ENCODE measurements around the gene SNAP47.

The SNAP47 gene

DNA sequence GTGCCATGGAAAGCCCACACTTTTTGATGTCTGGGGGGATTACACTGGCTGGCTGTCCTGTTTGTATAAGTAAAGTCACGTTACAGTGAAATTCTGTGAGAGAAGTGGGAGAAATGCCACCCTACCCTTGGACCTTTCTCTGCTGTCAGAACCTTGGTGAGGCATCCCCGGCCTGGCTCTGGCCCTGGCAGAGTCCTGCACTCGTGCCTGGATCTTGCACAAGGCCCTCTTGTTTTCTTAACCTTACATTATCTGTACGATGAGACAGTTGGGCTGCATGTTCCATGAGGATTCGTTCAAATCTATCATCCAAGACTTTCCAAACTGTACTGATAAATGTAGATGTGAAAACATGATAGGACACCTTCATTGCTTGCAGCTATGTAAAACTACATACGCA lies 11.4 kb downstream of the SNAP47 start:
- Histone ChIP-seq H3K27me3 (ENCODE audit: control insufficient read depth, low read length) (no peaks in the 10 kb centered on the region), H3K9me2 (replicated peaks; ENCODE audit: control insufficient read depth, low read length) (no peaks in the 10 kb centered on the region), H3K4me3 (ENCODE audit: low read length) (no peak overlapping the region), H3K4me1 (ENCODE audit: control insufficient read depth, low read length) (no peaks in the 10 kb centered on the region), H3F3A (ENCODE audit: control insufficient read depth, insufficient read depth) (no peaks in the 10 kb centered on the region), H3K36me3 (ENCODE audit: control insufficient read depth, low read length) (no peaks in the 10 kb centered on the region; the same call in 1 of the 2 replicates), H3K79me2 (ENCODE audit: control insufficient read depth, low read length) (peaks cover 50% of the 10 kb centered on the region), H3K4me2 (ENCODE audit: low read length) (no peak overlapping the region), H3K9me3 (ENCODE audit: control insufficient read depth, insufficient read depth, low read length) (no peaks in the 10 kb centered on the region), H3K27ac (ENCODE audit: low read depth, low read length) (no peak overlapping the region), H4K20me1 (ENCODE audit: control insufficient read depth, insufficient read depth, low read depth, low read length) (0 out of 2 replicates have a peak, but pooled peaks cover 4% of the 10 kb centered on the region)
- TF ChIP-seq, protein P1, sequence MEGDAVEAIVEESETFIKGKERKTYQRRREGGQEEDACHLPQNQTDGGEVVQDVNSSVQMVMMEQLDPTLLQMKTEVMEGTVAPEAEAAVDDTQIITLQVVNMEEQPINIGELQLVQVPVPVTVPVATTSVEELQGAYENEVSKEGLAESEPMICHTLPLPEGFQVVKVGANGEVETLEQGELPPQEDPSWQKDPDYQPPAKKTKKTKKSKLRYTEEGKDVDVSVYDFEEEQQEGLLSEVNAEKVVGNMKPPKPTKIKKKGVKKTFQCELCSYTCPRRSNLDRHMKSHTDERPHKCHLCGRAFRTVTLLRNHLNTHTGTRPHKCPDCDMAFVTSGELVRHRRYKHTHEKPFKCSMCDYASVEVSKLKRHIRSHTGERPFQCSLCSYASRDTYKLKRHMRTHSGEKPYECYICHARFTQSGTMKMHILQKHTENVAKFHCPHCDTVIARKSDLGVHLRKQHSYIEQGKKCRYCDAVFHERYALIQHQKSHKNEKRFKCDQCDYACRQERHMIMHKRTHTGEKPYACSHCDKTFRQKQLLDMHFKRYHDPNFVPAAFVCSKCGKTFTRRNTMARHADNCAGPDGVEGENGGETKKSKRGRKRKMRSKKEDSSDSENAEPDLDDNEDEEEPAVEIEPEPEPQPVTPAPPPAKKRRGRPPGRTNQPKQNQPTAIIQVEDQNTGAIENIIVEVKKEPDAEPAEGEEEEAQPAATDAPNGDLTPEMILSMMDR (IDR thresholded peaks at IDR 0.05; ENCODE audit: low read depth, low read length, poor library complexity, severe bottlenecking) = no peak
- no peak for TF ChIP-seq EZH2phosphoT487 (IDR thresholded peaks at IDR 0.05; ENCODE audit: borderline replicate concordance, low read length)

DNA sequence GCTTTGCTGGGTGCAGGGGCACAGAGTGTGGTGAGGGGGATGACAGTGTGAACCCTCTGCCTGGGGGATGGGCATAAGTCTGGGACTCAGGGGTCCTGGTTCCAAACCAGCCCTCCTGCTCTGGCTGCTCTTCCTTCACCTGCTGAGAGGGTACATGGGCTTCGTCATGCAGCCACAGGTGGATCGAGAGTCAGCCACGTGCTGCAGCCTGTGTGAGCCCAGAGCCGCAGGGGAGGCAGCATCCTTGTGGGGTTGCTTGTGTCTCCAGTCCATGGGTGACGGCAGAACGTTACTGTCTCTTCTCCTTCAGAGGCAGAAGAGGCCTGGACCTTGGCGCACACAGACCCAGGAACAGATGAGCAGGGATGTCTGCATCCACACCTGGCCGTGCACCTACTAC lies 12.1 kb downstream of the SNAP47 start:
- Histone ChIP-seq H3K9me3 (ENCODE audit: control insufficient read depth, insufficient read depth, low read length) (no peaks in the 10 kb centered on the region), H4K20me1 (ENCODE audit: control insufficient read depth, insufficient read depth, low read depth, low read length) (0 out of 2 replicates have a peak, but pooled peaks cover 4% of the 10 kb centered on the region), H3K4me2 (ENCODE audit: low read length) (no peak overlapping the region), H3K79me2 (ENCODE audit: control insufficient read depth, low read length) (peaks cover 48% of the 10 kb centered on the region), H3K27ac (ENCODE audit: low read depth, low read length) (no peak overlapping the region), H3F3A (ENCODE audit: control insufficient read depth, insufficient read depth) (no peaks in the 10 kb centered on the region), H3K9me2 (replicated peaks; ENCODE audit: control insufficient read depth, low read length) (no peaks in the 10 kb centered on the region), H3K4me1 (ENCODE audit: control insufficient read depth, low read length) (no peaks in the 10 kb centered on the region), H3K27me3 (ENCODE audit: control insufficient read depth, low read length) (no peaks in the 10 kb centered on the region), H3K36me3 (ENCODE audit: control insufficient read depth, low read length) (no peaks in the 10 kb centered on the region; the same call in 1 of the 2 replicates), H3K4me3 (ENCODE audit: low read length) (no peak overlapping the region)
- TF ChIP-seq, protein P1 (IDR thresholded peaks at IDR 0.05; ENCODE audit: low read depth, low read length, poor library complexity, severe bottlenecking) = no peak
- no peak for TF ChIP-seq EZH2phosphoT487 (IDR thresholded peaks at IDR 0.05; ENCODE audit: borderline replicate concordance, low read length)

DNA sequence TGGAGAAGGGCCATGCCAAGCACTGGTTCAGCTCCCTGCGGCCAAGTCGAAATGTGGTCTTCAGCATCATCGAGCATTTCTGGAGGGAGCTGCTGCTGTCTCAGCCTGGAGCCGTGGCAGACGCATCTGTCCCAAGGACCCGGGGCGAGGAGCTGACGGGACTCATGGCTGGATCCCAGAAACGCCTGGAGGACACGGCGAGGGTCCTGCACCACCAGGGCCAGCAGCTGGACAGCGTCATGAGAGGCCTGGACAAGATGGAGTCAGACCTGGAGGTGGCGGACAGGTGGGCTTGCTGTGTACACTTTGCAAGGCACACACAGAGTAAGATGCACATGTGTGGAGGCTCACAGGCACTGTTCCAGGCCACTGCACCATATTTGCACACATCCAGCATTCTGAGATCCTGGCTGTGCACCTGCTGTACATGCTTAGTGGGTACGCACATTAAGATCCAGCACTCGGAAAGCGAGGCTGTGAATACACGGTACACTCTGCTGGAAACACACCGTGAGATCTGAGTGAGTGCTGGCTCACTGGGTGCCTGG lies 12.8 kb downstream of the SNAP47 start:
- Histone ChIP-seq H3K36me3 (ENCODE audit: control insufficient read depth, low read length) (no peaks in the 10 kb centered on the region; the same call in 1 of the 2 replicates), H3K9me3 (ENCODE audit: control insufficient read depth, insufficient read depth, low read length) (no peaks in the 10 kb centered on the region), H3K79me2 (ENCODE audit: control insufficient read depth, low read length) (peaks cover 43% of the 10 kb centered on the region), H3K9me2 (replicated peaks; ENCODE audit: control insufficient read depth, low read length) (no peaks in the 10 kb centered on the region), H4K20me1 (ENCODE audit: control insufficient read depth, insufficient read depth, low read depth, low read length) (0 out of 2 replicates have a peak, but pooled peaks cover 4% of the 10 kb centered on the region), H3K27me3 (ENCODE audit: control insufficient read depth, low read length) (no peaks in the 10 kb centered on the region), H3K4me3 (ENCODE audit: low read length) (no peak overlapping the region), H3K4me1 (ENCODE audit: control insufficient read depth, low read length) (no peaks in the 10 kb centered on the region), H3K27ac (ENCODE audit: low read depth, low read length) (no peak overlapping the region), H3F3A (ENCODE audit: control insufficient read depth, insufficient read depth) (no peaks in the 10 kb centered on the region), H3K4me2 (ENCODE audit: low read length) (no peak overlapping the region)
- TF ChIP-seq EZH2phosphoT487 (IDR thresholded peaks at IDR 0.05; ENCODE audit: borderline replicate concordance, low read length) = no peak
- TF ChIP-seq, protein P1 (IDR thresholded peaks at IDR 0.05; ENCODE audit: low read depth, low read length, poor library complexity, severe bottlenecking) = no peak
